ENCODE results near the gene MGAT4B. TPM values are rescaled to one million over a fixed set of nuclear protein-coding genes. Genes with fewer than 3 reads are reported as not detected.
A peak's percentile ranks its signal among the peaks of the same experiment; 100 is the strongest.

Gene MGAT4B
- total RNA-seq, 1 donor from 2014 or later, result 95.5 TPM

DNA sequence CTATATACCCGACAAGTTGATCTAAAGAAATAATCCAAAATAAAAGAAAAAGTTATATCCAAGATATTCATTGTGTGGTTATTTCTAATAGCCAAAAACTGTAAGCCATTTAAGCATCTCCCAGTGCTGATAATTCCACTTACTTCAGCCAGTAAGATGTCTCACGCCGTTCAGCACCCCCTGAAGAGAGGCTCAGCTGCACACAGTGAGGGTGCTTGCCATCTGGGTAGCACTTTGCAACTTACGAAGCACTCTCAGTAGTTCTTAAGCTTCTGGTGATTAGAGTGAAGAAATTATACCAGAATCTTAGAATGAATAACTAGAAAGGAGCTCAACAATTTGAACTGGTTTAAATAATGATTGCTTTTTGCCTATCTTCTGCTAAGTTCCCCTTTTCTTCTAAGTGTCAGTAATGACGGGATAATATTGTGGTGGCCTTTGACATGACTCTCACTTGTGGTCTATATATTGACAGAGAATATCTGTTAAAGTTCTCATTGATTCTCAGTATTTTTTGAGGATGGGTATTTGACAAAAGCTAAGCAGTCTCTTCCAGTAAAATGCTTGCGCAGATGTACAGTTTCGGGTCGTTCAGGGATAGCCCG is 39.1 kb downstream of the MGAT4B start:
- intact Hi-C loops (cut with DNase I), result no loop called here
- Histone ChIP-seq H3K36me3 (peaks cover 0 to 61% of the 10 kb centered on the region in 2 donors), H3K27me3 (no peaks in the 10 kb centered on the region), H3K9me3 (no peaks in the 10 kb centered on the region), H3K27ac (no peak overlapping the region), H3K4me3 (no peak overlapping the region), H3K4me1 (peaks cover 40% of the 10 kb centered on the region)
- TF ChIP-seq POLR2A (IDR thresholded peaks at IDR 0.05) (no peak), CTCF (IDR thresholded peaks at IDR 0.05) (no peak), POLR2AphosphoS5 (IDR thresholded peaks at IDR 0.05; ENCODE audit: insufficient read depth in 1 of 2, low read depth in 1 of 2) (no peak)
- no peak for DNase-seq (ENCODE audit: extremely low spot score in 2 of 2)

GRCh38 chr5:179766726-179767455 is 39.8 kb downstream of the MGAT4B start:
- Histone ChIP-seq H3K4me3 (no peak overlapping the region), H3K9me3 (no peaks in the 10 kb centered on the region), H3K27me3 (no peaks in the 10 kb centered on the region), H3K27ac (peak overlapping the region; percentile 51), H3K36me3 (peaks cover 0 to 54% of the 10 kb centered on the region in 2 donors), H3K4me1 (peaks cover 47% of the 10 kb centered on the region)
- no peak for DNase-seq (ENCODE audit: extremely low spot score in 2 of 2)
- TF ChIP-seq POLR2AphosphoS5 (IDR thresholded peaks at IDR 0.05; ENCODE audit: insufficient read depth in 1 of 2, low read depth in 1 of 2), result no peak
- no peak for TF ChIP-seq POLR2A (IDR thresholded peaks at IDR 0.05)
- no peak for TF ChIP-seq CTCF (IDR thresholded peaks at IDR 0.05)
- intact Hi-C loops (cut with DNase I), result no loop called here

DNA sequence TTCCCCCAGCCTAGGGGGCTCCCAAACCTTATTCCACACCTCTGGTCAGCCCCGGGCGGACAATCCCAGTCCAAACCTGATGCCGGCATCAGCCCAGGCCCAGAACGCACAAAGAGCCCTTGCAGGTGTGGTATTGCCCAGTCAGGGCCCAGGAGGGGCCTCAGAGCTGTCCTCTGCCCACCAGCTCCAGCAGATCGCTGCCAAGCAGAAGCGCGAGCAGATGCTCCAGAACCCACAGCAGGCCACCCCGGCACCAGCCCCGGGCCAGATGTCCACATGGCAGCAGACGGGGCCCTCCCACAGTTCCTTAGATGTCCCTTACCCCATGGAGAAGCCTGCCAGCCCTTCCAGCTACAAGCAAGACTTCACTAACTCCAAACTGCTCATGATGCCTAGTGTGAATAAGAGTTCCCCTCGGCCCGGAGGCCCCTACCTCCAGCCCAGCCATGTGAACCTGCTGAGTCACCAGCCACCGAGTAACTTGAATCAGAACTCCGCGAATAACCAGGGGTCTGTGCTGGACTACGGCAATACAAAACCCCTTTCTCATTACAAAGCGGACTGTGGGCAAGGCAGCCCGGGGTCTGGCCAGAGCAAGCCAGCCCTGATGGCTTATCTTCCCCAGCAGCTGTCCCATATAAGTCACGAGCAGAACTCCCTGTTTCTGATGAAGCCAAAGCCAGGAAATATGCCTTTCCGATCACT is 40.5 kb downstream of the MGAT4B start:
- no peak for DNase-seq (ENCODE audit: extremely low spot score in 2 of 2)
- intact Hi-C loops (cut with DNase I), result no loop called here
- Histone ChIP-seq H3K4me3 (no peak overlapping the region), H3K36me3 (peaks cover 0 to 46% of the 10 kb centered on the region in 2 donors), H3K4me1 (peaks cover 54% of the 10 kb centered on the region), H3K27ac (peak overlapping the region; percentile 51), H3K9me3 (no peaks in the 10 kb centered on the region), H3K27me3 (no peaks in the 10 kb centered on the region)
- TF ChIP-seq POLR2AphosphoS5 (IDR thresholded peaks at IDR 0.05; ENCODE audit: insufficient read depth in 1 of 2, low read depth in 1 of 2) (no peak), POLR2A (IDR thresholded peaks at IDR 0.05) (no peak), CTCF (IDR thresholded peaks at IDR 0.05) (no peak)

DNA sequence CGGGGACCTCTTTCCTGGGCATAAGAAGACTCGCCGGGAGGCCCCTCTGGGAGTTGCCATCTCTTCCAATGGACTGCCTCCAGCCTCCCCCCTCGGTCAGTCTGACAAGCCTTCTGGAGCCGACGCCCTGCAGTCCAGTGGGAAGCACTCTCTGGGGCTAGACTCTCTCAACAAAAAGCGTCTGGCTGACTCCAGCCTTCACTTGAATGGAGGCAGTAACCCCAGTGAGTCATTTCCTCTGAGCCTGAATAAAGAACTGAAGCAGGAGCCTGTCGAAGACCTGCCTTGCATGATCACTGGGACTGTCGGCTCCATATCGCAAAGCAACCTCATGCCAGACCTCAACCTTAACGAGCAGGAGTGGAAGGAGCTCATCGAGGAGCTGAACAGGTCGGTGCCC is 41.3 kb downstream of the MGAT4B start:
- H3K36me3 ChIP-seq, result peaks cover 0 to 39% of the 10 kb centered on the region in 2 donors
- no peaks in the 10 kb centered on the region for H3K27me3 ChIP-seq
- peak overlapping the region; percentile 51 for H3K27ac ChIP-seq
- H3K9me3 ChIP-seq, result no peaks in the 10 kb centered on the region
- H3K4me1 ChIP-seq, result peaks cover 61% of the 10 kb centered on the region
- H3K4me3 ChIP-seq, result no peak overlapping the region
- intact Hi-C loops (cut with DNase I), result no loop called here
- no peak for TF ChIP-seq POLR2AphosphoS5 (IDR thresholded peaks at IDR 0.05; ENCODE audit: insufficient read depth in 1 of 2, low read depth in 1 of 2)
- no peak for TF ChIP-seq CTCF (IDR thresholded peaks at IDR 0.05)
- no peak for TF ChIP-seq POLR2A (IDR thresholded peaks at IDR 0.05)
- no peak for DNase-seq (ENCODE audit: extremely low spot score in 2 of 2)
